Hematopoietic multipotent progenitor cell treated with erythropoietin and hydrocortisone succinate and interleukin-3 and kit ligand, for 8 days (in vitro differentiated cells): ENCODE measurements around the gene RNASE12.
"Not testable (repeated sequence)": the region's sequence is repeated elsewhere in the genome, so short reads cannot be mapped to it uniquely, and the experiment has no call there.

Experiments used
- DNase-seq: peaks from one replicate; pipeline ENCODE4 v3.0.0-alpha.2; 2015

The RNASE12 gene

GRCh38 chr14:20591235-20591634 is at the start of gene RNASE12:
TSS of gene RNASE12 (minus strand) at chr14:20591376. CDS start at chr14:20590723, 653 bp downstream.
- no peak for DNase-seq

DNA sequence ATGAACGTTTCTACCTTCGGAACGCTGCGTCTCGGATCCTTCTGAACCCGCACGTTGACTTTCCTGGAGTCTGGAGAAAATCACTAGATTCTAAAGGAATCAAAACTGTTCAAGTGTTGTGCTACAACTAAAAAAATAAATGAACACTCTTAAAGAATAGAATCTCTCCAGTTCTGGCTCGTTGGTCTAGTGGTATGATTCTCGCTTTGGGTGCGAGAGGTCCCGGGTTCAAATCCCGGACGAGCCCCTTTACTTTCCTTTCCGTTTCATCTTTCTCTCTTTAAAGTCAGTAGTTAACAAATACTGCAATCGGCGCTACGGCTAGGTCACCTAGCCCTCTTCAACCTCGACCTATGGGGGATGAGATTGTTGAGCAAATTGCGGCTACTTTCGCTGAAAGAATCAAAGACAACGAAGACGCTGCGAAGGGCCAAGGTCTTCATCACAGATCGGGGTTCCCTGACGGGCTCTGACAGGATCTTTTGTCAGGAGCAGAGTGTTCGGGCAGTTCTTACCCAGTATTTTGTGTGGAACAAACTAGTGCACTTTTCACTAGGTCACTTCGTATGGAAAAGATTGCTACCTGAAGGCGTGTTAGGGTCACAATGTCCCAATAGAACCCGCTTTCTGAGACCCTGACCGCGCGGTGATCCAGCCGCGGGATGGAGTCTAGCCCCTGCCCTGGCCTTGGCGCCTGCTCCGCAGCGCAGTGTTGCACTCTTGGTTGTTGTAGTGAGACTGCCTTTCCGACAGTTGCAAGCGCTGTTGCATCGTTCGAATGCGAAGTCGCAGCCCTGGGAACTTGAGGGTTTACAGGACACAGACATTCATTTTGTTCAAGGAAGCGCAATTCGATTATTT is 41.9 kb upstream of the RNASE12 start:
- DNase-seq: peak; percentile 92

DNA sequence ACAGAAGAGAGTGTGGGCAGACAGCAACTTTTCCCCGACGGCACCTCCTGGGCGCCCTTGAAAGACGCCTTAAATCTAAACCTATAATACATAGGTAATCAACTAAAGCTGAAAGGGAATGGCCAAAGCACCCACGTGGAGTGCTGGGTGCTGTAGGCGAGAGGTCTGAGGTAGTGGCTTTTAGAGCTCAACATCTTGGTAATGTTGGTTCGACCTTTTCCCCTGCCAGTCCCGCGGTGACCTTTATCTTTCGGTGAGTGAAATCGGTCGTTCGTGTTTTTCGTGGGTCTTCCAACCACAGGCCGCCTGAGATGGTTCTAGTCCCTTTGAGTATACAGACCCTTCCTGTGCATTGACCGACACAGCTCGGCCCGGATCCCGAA is 41.3 kb upstream of the RNASE12 start:
- peak; percentile 31 for DNase-seq

- peak; percentile 62 for DNase-seq
Observed at GRCh38 chr14:20631880-20632389, 40.8 kb upstream of the RNASE12 start.

DNA sequence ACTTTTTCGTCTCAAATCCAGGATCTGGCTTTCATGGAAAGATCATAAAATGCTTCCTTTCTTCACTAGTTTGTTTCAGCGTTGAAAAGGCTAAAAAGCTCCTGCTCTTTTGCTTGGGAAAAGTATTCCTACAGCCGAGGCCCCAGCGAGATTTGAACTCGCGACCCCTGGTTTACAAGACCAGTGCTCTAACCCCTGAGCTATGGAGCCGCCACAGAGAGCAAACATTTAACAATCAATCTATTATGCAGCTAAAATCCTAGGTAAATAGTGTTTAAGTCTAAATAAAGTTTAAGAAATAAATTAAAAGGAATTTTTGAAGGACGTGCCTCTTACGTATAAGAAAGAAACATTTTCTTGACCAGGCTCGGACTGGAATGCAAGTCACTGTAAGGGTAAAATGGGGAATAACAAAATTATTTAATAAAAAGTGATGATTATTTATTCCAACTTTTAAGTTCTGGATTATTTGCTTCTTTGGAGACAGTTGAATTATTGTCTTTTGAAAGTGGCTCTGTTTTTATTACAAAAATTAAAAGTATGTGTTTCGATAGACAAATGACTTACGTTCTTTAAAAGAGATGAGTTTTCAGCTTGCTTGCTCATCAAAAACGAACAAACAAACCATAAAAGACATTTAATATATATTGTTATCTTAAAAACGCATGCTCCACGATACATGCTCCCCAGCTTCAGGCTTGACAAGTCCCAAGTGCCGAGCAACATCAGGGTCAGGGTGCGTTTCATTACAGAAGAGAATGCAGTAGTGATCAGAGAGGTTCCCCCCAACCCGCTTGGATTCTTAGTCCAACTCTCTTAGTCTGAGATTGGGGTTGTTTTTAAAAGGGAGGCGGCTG is 40.1 kb upstream of the RNASE12 start:
- DNase-seq: peak; percentile 81

DNA sequence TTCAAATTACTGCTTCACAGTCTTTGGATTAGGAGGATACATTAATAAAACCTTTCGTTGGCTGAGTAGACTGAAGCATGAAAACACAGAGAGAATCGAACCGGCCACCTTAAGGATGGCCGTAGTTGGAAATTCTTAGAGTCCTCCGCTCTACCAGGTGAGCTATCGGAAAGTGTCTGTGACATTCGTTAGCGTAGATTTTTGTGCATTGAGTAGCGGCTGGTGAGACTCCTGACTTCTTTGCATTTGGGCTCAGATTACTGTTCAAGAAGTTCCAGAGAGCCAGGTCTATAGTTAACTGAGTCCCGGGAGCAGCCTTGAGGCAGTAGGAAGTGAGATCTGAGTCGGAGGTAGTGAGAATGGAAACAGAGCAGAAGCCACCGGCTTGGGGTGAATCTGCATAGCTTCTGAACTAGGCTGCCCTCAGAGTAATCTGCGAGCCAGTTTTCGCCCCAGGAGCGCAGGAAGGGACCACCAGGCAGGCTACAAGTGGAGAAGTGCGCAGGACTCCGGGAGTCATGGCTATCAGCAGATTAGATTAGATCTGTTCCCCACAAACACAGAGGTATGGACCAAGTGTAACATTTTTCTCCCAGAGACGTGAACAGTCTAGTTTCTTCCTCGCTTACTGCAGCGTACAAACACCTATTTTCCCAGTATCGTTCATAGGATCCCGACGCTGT is 39.3 kb upstream of the RNASE12 start:
- DNase-seq: peak; percentile 80

GRCh38 chr14:20628063-20628854 is 37.1 kb upstream of the RNASE12 start:
- no peak for DNase-seq

GRCh38 chr14:20627346-20628027 is 36.3 kb upstream of the RNASE12 start:
- DNase-seq: no peak

DNA sequence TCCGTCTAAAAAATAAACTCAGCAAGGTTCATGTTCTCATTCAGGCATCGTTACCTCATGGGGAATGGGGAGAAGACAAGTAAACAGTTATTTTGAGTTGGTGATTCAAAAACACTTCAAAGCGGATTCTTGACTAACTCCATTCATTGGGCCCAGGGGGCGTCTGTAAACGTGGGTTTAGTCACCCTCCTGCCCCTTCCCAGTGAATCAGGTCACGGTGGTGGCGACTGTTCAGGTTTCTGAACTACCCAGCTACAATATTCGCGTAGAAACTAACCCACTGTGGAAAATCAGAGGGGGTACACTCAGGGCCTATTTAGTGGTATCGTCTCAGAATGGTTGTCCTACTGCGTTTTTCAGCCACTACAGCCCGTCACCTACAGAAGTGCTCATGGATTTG is 35.1 kb upstream of the RNASE12 start:
- DNase-seq: no peak

GRCh38 chr14:20624495-20625070 is 33.4 kb upstream of the RNASE12 start:
- DNase-seq: peak; percentile 88

DNA sequence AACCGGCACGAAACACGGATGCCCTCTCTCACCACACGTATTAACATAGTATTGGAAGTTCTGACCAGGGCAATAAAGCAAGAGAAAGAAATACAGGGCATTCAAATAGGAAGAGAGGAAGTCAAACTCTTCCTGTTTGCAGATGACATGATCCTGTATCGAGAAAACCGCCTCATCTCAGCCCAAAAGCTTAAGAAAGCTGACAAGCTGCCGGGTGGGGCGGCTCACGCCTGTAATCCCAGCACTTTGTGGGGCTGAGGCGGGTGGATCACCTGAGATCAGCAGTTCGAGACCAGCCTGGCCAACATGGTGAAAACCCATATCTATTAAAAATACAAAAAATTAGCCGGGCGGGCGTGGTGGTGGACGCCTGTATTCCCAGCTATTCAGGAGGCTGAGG is 32.6 kb upstream of the RNASE12 start:
- DNase-seq: peak; percentile 51

- no peak for DNase-seq
Observed at GRCh38 chr14:20622816-20623291, 31.7 kb upstream of the RNASE12 start.

- DNase-seq: no peak
Observed at GRCh38 chr14:20620798-20621478, 29.8 kb upstream of the RNASE12 start.

- not testable (repeated sequence) for DNase-seq
Observed at GRCh38 chr14:20619688-20620087, 28.5 kb upstream of the RNASE12 start.

DNA sequence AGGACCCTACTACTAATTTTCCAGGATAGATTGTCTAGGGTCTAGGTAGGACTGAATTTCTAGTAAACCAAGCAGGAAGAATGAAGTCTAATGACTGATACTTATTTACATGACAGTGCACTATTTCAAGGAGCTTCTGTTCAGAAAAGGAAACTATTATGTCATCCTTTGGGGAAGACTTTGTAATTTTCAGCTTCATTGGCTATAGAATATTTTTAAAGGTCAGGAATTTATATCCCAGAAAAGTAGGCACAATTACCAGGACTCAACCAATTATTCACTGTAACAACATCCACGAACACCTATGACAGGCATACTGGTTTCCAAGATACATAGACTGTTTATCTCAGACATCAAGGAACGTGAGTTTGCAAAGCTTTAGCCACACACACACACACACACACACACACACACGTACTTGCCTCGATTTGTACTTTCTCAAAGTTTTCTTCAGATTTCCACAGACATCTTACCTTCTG is 27.1 kb upstream of the RNASE12 start:
- DNase-seq: no peak

DNA sequence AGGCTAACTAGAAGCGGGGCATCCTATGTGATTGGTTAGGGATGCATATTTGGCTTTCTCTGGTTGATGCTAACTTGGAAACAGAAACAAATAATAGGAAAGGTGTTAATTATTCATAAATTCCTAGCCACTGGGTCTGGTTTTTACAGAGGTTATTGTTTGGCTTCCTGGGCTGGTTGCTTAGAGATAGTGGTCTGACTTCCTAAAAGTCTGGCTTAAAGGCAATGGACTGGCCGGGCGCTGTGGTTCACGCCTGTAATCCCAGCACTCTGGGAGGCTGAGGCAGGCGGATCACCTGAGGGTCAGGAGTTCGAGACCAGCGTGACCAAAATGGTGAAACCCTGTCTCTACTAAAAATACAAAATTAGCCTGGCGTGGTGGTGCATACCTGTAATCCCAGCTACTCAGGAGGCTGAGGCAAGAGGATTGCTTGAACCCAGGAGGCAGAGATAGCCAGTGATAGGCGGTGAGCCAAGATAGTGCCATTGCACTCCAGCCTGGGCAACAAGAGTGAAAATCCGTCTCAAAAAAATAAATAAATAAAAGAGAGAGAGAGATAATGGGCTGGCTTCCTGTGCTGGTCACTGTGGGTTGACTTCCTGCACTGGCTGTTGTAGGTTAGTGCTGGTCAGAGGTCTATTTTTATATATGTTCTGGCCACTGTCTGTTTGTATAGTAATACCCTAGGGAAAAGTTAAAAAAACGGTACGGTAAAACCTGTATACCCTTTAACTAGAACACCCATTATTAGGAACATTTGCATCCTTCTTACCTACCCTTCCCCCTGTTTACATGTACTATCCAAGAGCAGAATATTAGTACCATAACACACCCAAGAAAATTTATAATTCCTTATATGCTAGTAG is 26.2 kb upstream of the RNASE12 start:
- no peak for DNase-seq

DNA sequence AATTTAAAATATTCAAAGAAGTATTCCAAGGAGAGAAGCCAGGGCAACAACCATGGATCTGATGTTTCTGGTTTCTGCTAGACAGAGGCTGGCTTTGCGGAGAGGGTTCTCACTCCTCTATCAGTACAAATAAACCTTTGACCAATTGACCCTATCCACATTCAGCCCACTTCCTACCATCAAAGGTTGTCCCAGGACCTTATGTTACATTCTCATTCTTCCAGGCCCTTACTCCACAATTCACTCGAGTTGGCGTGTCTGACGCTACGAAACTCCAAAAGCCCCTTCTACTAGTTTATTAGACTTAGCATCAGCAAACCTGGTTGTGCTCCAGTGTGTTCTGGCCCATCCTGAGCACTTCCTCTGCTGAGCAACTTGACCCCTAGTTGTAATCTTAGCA is 24.8 kb upstream of the RNASE12 start:
- DNase-seq: no peak

GRCh38 chr14:20614038-20614840 is 23.1 kb upstream of the RNASE12 start:
- DNase-seq: no peak
